ENCODE results near the gene WASF2.
"Not testable (repeated sequence)": the region's sequence is repeated elsewhere in the genome, so short reads cannot be mapped to it uniquely, and the experiment has no call there.

Gene WASF2

DNA sequence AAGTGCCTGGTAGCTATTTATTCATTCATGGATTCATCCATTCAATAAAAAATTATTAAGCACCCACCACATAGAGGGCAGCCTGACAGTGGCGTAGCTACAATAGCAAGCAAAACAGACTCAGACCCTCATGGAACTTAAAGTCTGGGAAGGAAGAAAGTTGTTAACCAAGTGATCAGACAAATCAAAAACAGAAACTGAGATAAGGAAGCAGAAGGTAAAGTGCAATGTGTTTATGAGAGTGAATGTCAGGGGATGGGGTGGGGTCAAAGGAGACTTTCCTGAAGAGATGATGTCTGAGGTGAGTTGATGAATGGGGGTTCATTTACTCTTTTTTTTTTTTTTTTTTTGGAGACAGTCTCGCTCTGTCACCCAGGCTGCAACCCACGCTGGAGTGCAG lies 2.8 kb upstream of the WASF2 start:
- DNase-seq: no peak

DNA sequence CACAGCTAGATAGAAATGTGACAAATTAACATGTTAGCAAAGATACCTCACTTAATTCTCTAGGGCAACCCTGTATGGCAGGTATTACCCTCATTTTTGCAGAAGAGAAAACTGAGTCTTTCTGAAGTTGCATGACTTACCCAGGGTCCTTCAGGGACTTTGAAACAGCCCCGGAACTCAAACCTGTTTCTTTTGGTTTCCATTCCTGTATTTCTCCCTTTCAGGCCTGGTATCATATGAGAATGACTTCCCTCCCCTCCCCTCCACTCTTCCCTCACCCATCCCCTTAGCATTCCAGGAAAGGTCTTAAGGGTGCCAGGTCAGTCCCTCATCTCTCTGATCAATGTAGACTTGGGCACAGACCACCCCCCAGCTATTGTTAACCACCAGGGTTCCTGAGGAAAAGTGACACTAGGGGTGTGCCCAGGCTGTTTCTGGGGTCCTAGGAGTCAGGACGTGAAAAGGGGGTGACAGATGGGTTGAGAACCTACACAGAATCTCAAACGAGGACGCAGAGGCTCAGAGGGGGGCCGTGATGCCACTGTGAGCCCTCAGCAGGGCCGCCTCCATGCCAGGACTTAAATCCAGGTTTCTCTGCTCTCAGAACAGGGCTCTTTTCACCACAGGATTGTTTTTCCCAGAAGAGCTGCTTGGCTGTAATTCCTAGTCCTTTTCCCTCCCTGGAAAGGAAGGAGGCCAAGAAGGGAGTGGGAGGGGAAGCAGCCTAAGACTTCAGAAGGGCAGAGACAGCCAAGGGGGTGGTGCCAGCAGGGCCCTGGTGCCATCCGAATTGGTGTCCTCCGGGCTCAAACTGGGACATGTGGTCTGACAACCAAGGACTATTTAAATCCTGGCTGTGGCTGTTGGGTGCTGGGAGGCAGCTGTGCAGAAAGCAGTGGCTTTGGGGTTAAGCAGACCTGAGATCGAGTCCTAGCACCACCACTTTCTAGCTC lies 2.1 kb upstream of the WASF2 start:
- DNase-seq: no peak

DNA sequence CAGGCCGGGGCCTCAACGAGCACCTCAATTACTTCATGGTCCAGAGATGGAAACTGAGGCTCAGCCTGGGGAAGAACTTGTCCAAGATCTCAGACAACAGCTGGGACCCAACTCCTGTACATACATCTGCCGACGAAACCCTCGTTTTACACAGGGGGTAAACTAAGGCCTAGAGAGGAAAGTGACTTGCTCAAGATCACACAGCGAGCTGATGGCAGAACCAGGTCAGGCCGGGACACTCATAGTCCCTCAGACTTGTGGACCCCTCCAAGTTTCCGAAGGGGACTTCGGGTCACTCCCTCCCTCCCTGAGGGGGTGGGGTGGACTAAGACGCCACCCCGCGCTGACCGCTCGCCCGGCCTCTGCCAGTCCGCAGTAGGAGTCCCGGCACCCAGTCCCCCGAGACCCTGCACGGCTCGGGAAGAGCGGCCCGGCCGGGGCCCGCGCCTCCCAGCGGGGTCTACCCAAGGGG lies 430 bp downstream of the WASF2 start:
- no peak for DNase-seq

DNA sequence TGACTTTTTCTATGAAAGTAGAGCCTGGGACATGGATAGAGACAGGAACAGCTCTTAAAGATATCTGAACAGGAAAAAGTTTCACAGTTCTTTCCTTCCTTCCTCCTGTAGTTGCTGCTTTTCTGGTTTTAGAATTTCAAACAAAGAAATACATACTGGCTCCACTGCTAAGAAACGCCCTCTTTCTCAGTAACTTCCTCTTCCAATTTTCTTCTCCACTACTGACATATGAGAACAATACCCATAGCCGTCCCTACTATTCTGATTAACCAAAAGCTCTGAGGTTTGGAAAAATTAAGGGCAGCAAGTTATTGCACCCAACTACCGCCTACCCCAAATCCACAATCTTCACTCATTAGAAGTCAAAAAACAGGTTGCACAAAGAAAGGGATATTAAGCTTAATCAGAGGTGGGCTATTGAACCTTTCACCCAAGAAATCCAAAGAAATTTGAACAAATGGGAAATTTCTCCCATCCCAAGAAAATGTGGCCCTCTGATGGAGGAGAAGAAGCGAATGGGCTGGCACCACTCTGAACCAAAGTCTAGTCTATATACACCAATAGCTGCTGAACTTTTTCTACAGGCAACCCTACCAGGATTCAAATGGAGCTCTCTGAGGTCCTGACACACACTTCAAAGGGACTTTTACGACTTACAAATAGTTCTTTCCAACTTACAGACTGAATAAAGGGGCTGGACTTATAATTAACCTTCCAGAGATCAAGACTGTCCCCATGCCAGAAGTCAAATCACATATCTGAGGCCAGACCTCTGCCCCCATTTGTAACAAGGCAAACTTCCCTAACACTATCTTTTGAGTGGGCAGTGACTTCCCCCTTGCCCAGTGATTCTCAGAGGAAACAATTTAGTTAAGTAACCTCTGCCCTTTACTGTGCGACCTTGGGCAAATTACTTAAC lies 1.7 kb downstream of the WASF2 start:
- DNase-seq: no peak

DNA sequence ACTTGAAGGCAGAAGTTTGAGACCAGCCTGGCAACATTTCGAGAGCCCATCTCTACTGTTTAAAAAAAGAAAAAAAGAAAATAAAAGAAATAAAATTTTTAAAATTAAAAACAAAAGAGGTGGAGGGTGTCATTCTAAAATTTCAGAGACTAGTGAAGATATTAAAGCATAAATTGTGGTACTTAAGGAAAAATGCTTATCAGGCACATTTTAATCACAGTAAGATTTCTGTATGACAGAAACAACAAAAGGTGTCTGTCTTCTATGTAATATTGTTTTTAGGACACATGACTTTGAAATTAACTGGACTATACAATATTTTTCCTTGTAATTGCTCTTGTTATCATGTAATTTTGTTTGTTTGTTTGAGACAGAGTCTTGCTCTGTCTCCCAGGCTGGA lies 4.6 kb downstream of the WASF2 start:
- no peak for DNase-seq

DNA sequence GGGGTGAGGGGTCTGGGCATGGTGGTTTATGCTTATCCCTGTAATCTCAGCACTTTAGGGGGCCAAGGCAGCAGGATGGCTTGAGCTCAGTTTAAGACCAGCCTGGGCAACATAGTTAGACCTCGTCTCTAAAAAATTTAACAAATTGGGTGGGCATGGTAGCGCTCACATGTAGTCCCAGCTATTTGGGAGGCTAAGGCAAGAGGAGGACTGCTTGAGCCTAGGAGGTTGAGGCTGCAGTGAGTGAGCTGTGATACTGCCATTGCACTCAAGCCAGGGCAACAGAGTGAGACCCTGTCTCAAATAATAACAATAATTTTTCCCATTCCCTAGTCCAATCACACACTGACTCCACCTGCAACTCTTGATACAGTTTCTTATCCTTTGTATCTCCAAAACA lies 6.3 kb downstream of the WASF2 start:
- DNase-seq: no peak

DNA sequence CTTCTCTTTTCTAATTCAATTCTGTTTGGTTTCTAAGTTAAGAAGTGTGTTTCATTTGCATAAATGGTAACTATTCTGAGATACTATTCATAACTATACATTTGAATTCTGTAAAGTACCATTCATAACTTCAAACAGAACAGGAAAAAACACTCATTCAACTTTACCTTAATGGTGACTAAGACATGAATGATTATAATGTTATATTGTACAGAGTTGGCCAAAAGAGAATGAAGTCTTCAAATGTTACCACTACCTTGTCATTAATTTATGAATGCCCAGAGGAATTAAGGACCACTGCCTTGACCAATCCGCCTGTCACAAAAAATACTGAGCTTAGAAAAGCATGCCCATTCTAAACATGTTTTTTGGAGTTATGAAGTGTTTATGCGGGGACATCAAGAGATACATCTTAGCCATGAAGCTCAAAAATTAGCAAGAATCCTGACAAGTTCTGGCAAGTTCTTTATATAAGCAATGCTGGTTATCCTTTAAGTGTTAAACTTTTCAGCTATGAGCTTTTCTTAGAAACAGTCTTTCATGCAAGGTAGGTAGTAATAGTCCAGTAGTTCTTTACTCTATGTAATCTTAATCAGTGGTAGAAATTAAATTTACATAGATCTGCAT lies 7.9 kb downstream of the WASF2 start:
- DNase-seq: no peak

DNA sequence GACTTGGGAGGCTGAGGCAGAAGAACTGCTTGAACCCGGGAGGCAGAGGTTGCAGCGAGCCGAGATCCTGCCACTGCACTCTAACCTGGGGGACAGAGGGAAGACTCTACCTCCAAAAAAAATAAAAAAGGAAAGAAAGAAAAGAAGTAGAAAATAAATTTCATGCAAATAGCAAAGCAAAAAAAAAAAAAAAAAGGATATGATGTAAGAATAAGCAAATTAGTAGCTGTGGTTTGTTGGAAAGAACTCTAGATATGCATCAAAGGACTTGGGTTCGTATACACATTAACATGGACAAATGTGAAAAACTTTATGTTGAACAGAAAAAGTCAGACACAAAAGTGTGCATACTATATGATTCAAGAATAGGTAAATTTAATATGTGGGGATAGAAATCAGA lies 11.9 kb downstream of the WASF2 start:
- no peak for DNase-seq

DNA sequence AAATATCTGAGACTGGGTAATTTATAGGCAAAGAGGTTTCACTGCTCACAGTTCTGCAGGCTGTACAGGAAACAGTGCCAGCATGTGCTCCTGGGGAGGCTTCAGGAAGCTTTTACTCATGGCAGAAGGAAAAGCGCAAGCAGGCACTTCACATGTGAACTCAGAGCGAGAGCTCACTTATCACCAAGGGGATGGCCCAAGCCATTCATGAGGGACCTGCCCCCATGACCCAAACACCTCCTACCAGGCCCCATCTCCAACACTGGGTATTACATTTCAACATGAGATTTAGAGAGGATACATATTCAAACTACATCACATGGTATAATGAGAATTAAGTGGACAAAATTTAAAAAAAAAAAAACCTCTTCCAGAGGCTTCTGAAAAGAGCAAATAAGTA lies 13.7 kb downstream of the WASF2 start:
- DNase-seq: no peak

DNA sequence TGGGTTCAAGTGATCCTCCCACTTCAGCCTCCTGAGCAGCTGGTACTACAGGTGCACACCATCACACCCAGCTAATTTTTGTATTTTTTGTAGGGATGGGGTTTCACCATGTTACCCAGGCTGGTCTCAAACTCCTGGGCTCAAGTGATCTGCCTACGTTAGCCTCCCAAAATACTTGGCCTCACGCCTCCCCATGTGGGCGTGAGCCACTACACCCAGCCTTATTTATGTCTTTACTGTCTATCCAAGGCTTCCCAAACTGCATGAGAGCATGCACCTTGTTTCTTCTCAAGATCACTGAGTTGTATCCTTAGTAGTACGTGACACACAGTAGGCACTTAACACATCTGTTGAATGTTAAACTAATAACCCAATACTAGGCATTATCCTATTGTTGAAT lies 14.2 kb downstream of the WASF2 start:
- no peak for DNase-seq

DNA sequence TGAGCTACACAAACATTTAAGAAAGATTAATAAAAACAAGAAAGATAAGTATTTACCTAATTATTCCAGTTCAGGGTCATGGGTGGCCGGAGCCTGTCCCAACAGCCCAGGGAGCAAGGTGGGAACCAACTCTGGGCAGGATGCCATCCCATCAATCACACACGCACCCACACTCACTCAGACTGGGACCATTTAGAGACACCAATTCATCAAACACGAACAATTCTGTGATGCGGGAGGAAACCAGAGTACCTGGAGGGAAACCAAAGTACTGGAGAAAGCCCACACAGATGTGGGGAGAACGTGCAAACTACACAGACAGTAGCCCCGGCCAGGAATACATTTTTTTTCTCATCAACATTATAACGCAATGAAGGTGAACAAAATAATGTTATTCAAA lies 16.2 kb downstream of the WASF2 start:
- DNase-seq: no peak

DNA sequence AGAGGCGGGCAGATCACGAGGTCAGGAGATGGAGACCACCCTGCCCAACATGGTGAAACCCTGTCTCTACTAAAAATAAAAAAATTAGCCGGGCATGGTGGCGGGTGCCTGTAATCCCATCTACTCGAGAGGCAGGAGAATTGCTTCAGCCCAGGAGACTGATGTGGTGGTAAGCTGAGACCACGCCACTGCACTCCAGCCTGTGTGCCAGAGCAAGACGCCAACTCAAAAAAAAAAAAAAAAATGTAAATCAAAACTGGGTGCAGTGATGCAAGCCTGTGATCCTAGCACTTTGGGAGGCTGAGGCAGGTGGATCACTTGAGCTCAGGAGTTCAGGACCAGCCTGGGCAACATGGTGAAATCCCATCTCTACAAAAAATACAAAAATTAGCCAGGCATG lies 17.9 kb downstream of the WASF2 start:
- DNase-seq: not testable (repeated sequence)

DNA sequence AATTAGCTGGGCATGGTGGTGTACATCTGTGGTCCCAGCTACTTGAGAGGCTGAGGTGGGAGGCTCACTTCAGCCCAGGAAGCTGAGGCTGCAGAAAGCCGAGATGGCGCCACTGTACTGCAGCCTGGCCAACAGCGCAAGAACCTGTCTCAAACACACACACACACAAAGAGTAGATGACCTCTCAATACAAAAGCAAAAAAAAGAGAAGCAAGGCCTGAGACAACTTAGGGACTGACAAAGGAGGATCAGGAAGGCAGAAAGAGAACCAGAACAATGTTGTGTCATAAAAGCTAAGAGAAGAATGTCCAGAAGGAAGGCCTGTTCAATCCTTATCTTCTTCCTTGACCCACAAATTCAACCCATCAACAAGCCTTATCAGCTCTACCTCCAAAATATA lies 18.5 kb downstream of the WASF2 start:
- DNase-seq: no peak

DNA sequence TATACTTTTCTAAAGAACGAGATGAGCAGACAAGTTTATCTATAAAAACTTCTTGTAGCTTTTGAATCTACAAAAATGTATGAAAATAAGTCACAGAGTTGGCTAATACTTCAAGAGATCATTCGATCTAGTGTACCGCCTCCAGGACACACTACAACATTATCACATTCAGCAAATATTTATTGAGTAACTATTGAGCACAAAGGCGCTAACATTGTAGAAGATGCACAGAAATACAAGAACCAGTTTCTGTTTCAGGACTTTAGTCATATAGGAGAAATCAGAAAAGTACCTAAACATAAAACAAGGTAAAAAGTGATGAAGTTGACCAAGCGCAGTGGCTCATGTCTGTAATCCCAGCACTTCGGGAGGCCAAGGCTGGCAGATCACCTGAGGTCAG lies 20.6 kb downstream of the WASF2 start:
- DNase-seq: no peak

DNA sequence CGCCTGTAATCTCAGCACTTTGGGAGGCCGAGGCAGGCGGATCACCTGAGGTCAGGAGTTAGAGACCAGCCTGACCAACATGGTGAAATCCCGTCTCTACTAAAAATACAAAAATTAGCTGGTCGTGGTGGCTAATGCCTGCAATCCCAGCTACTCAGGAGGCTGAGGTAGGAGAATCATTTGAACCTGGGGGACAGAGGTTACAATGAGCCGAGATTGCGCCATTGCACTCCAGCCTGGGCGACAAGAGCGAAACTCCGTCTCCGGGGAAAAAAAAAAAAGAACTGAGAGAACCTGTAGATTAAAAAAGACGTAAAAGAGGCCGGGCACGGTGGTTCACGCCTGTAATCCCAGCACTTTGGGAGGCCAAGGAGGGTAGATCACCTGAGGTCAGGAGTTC lies 21.6 kb downstream of the WASF2 start:
- not testable (repeated sequence) for DNase-seq

DNA sequence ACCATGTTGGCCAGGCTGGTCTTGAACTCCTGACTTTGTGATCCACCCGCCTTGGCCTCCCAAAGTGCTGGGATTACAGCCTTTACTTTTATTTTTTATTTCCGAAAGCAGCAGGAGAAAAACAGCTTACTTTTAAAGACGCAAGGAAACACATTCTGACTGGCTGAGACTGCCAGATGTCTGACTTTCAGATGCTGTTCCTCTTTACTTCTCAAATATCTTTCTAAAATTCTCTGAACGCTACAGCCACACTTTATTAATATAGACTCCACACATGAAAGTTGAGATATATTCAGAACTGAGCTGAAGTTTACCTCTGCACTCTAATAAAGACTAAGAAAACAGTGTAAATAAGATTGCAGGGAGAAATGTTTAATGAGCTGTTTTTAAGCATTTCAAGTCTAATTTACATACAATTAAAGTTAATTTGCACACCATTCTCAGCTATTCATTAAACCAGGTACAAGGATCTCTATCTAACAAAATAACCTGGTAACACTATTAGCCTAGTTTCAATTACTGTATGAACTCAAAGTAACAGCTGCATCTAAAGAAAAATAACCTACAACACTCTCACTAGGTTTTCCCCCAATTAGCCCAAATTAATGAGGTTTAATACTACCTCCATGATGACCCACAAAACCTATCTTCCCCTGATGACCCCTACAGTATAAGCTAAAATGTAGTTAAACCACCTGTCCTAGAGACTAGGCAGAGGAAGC lies 24.9 kb downstream of the WASF2 start:
- no peak for DNase-seq

DNA sequence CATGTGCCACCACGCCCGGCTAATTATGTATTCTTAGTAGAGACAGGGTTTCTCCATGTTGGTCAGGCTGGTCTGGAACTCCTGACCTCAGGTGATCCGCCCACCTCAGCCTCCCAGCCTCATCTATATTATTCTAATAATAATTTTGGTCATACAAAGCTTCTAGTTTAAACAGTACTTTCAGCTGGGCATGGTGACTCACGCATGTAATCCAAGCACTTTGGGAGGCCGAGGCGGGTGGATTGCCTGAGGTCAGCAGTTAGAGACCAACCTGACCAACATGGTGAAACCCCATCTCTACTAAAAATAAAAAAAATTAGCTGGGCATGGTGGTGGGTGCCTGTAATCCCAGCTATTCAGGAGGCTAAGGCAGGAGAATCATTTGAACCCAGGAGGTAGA lies 26.1 kb downstream of the WASF2 start:
- not testable (repeated sequence) for DNase-seq

DNA sequence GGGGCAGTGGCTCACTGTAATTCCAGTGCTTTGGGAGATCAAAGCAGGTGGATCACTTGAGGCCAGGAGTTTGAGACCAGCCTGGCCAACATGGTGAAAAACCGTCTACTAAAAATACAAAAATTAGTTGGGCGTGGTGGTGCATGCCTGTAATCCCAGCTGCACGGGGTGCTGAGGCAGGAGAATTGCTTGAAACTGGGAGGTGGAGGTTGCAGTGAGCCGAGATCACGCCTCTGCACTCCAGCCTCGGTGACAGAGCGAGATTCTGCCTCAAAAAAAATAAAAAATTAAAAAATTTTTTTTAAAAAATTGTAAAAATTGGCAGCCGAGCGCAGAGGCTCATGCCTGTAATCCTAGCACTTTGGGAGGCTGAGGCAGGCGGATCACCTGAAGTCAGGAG lies 31.4 kb downstream of the WASF2 start:
- not testable (repeated sequence) for DNase-seq

DNA sequence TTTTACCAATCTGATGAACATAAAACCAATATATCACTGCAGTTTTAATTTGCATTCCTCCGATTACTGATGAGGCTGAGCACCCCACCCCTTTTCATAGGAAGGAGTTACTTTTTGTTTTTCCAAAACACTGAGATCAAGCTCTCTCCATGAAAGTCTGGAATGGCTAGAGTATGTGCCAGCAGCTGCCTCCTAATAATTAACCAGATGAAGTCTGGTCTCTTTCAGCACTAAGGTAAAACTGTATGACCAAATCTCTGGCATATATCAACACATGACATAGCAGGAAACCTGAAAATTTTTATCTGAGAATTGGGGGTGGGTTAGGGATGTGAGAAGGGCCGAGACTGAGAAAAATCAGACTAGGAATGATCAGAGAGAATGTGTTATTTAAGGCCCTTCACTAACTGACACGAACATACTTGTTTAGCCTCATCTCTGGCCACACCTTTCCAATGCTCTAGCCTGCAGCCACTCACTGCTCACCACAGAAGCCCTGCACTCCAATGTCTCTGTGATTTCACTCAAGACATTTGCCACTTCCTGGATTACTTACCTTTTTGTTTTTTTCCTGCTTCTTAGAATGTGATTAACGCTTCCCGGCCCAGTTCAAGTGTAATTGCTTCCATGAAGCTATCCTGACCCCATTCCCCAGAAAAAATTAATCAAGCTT lies 34.7 kb downstream of the WASF2 start:
- DNase-seq: no peak

DNA sequence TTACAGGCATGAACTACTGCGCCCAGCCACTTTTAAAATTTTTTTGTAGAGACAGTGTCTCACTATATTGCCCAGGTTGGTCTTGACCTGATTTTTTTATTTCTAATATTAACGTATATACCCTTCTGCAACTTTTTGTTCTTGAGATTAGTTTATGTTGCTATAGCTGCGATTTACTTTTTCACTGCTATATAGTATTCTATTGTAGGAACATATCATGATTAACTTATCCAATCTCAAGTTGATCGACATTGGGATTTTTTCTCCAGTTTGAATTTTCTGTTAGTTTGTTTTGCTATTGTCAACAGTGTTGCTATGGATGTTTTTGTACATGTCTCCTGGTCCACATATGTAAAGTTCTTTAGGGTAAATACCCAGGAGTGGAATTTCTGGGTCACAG lies 35.4 kb downstream of the WASF2 start:
- no peak for DNase-seq

DNA sequence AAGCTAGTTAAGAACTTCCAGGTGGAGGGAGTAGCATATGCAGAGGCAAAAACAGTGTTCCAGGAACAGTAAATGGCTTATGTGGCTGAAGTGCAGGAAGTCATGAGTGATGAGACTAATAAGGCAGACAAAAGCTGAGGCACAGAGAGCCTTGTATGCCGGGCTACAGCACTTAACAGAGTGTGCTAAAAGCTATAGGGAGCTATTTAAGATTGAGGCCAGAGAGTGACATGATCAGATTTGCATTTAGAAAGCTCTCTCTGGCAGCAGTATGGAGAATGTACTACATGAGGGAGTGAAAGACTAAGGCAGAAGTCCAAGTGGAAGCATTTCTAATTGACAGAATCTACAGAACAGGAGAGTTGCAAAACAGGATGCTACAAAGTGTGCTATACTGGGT lies 38.6 kb downstream of the WASF2 start:
- DNase-seq: no peak

DNA sequence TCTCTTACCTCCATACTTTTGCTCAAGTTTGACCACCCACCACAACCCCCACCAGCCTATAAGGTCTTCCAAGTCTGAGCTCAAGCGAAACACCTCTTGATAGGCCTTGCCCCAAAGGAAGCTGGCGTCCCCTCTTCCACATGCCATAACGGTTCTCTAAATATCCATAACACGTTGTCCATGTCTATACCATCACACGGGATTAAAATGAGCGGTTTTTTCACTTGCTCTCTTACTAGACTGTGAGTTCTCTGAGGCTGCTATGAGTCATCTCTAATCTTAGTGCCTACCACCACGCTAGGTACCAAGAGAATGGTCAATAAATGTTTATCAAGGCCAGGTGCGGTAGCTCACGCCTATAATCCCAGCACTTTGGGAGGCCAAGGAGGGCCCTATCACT lies 41.0 kb downstream of the WASF2 start:
- DNase-seq: no peak
